K562 (cell line): ENCODE results near the gene AKR1C3. TPM values are rescaled to one million over a fixed set of nuclear protein-coding genes. Genes with fewer than 3 reads are reported as not detected.
A peak's percentile ranks its signal among the peaks of the same experiment; 100 is the strongest.

Source experiments
- CBFB ChIP-seq: sonication (generic); formaldehyde crosslinking; IDR thresholded peaks from 2 replicates; pipeline ENCODE4 v1.4.0; 2020; ENCODE audit warnings: mild to moderate bottlenecking, missing genetic modification reagents
- GTF2F1 ChIP-seq: IDR thresholded peaks from 2 replicates; pipeline ENCODE4 v1.6.1; 2011; ENCODE audit warnings: low read depth, low read length, improper control_type of control experiment
- HDAC2 ChIP-seq: fragments of 450-650 bp; IDR thresholded peaks from 2 replicates; pipeline ENCODE4 v1.6.1; 2016; ENCODE audit warnings: mild to moderate bottlenecking
- HNRNPL ChIP-seq: fragments of 200-400 bp; formaldehyde crosslinking; IDR thresholded peaks from 2 replicates; pipeline ENCODE4 v1.6.1; 2017; ENCODE audit warnings: low read depth, mild to moderate bottlenecking, low read length
- MGA ChIP-seq: fragments of 450-650 bp; IDR thresholded peaks from 2 replicates; pipeline ENCODE4 v1.6.1; 2016; ENCODE audit warnings: mild to moderate bottlenecking, moderate library complexity
- MITF ChIP-seq: IDR thresholded peaks from 2 replicates; pipeline ENCODE4 v1.6.1; 2014; ENCODE audit warnings: antibody characterized with exemption
- MXI1 ChIP-seq: IDR thresholded peaks from 2 replicates; pipeline ENCODE4 v1.6.1; 2011; ENCODE audit warnings: low read depth, mild to moderate bottlenecking, improper control_type of control experiment, low read length
- NONO ChIP-seq, 2 experiments: fragments of 200-400 bp in 1 of 2; fragments of 450-650 bp in 1 of 2; formaldehyde crosslinking in 1 of 2; IDR thresholded peaks; 2 replicates each; pipeline ENCODE4 v1.6.1; 2017; ENCODE audit warnings: low read depth in 2 of 2, mild to moderate bottlenecking in 2 of 2, moderate library complexity in 2 of 2, low read length in 1 of 2
- NRF1 ChIP-seq, 2 experiments: fragments of 450-650 bp; IDR thresholded peaks in 1 of 2; conservative IDR thresholded peaks in 1 of 2; 2 replicates each; pipeline ENCODE4 v1.6.1; 2014; ENCODE audit warnings: mild to moderate bottlenecking in 2 of 2
- SRSF1 ChIP-seq: fragments of 200-400 bp; formaldehyde crosslinking; IDR thresholded peaks from 2 replicates; pipeline ENCODE4 v1.6.1; 2017; ENCODE audit warnings: mild to moderate bottlenecking, low read depth, low read length, moderate library complexity
- TBP ChIP-seq: optimal IDR thresholded peaks from 2 replicates; pipeline ENCODE3; 2011; ENCODE audit warnings: low read depth, low read length, improper control_type of control experiment
- ZFP1 ChIP-seq: fragments of 450-650 bp; formaldehyde crosslinking; IDR thresholded peaks from 2 replicates; pipeline ENCODE4 v1.4.0; 2020; ENCODE audit warnings: mild to moderate bottlenecking, mixed read lengths
- ZNF436 ChIP-seq: fragments of 250-450, 450-650 bp; sonication (Bioruptor Pico); formaldehyde crosslinking; IDR thresholded peaks from 2 replicates; pipeline ENCODE4 v1.7.0; 2020; ENCODE audit warnings: mild to moderate bottlenecking
- polyA plus RNA-seq, 8 experiments: library from polyadenylated mRNA; depleted of rRNA in 4 of 8; stranded (reverse) in 5 of 8; unstranded in 3 of 8; fragments of >200 nt; fragmentation: Nextera tagmentation in 2 of 8; fragmentation: Illumina TruSeq in 1 of 8; extraction: Ambion mirVana in 2 of 8; extraction: Trizol in 1 of 8; gene quantifications; 2 replicates each; pipeline versions ENCODE4 v1.2.1 to v1.2.3, GENCODE V29; 2011 to 2014; ENCODE audit warnings: inconsistent platforms in 1 of 8, missing spikeins in 1 of 8
- total RNA-seq, 7 experiments: library from RNA; depleted of rRNA in 6 of 7; stranded (reverse); fragments of >200 nt in 6 of 7; fragmentation: Illumina TruSeq in 2 of 7; extraction: Trizol in 2 of 7; gene quantifications; 2 replicates each; pipeline versions ENCODE4 v1.2.1 to v1.2.3, GENCODE V29; 2011 to 2021; ENCODE audit warnings: low replicate concordance in 1 of 7

Gene AKR1C3
- total and polyA plus RNA-seq, 9 of the 15 experiments (the other 6 are each of a cell fraction or from before 2014, with no cell fraction given), result 4.6 to 20.4 (median 10.1) TPM

- TF ChIP-seq NONO (IDR thresholded peaks at IDR 0.05; ENCODE audit: low read depth in 2 of 2, low read length in 1 of 2), result no peak
- TF ChIP-seq MXI1, result no peak
- peak; percentile 83 for TF ChIP-seq MGA
- no peak for TF ChIP-seq TBP
- no peak for TF ChIP-seq HNRNPL
- no peak for TF ChIP-seq ZNF436 (CRISPR knock-in tag)
- no peak for TF ChIP-seq NRF1 (conservative IDR thresholded peaks at IDR 0.05 in 1 of 2, IDR thresholded peaks at IDR 0.05 in 1 of 2)
- TF ChIP-seq MITF, result no peak
- TF ChIP-seq ZFP1 (CRISPR knock-in tag), result no peak
- TF ChIP-seq GTF2F1, result no peak
- TF ChIP-seq HDAC2, result 0 out of 2 replicates have a peak, but pooled peaks have one; percentile 50
- no peak for TF ChIP-seq CBFB
- no peak for TF ChIP-seq SRSF1
Observed at GRCh38 chr10:5078547-5079180, 15.6 kb upstream of the AKR1C3 start (continued).
